ENCODE measurements around the gene PARP1.

Gene PARP1

GRCh38 chr1:226404904-226405222 lies 3.0 kb downstream of the PARP1 start:
- DNase-seq: no peak

DNA sequence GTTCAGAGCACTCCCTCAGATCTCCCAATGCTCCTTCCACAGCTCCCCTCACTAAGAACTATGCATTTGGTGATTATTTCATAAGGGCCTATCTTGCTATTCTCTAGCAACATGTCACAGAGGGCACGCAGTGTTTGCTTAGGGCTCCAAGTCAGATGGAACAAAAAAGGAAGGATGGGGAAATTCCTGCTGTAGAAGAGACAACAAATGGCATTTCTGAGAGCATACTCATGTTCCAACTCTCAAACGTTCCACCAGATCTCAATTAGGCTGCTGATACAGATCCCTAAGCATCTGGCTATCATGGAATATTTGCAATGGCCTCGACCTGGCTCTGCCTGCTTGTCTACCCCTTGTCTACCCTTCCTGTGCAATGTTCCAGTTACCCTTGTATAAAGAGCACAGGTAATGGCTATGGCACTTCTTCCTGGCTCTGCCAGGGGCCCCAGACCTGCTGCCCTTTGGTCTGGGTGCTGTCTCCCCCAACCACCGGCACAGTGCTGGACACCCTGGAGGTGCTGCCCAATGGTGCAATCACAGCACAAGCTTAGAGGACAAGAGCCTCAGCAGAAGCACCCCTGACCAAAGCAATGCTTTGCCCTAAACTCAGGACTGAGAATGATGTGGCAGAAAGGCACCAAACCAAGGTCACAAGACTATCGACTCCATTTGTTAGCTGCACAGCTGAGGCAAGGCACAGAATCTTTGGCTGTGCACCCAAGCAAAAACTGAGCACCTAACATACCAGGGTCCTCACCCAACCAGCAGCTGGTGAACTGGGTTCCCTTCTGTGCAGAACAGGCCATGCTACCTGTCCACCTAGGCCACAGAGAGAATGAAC lies 3.6 kb downstream of the PARP1 start:
- DNase-seq: no peak

- DNase-seq: no peak
Observed at GRCh38 chr1:226403201-226404034, 4.5 kb downstream of the PARP1 start.

GRCh38 chr1:226402739-226403165 lies 5.1 kb downstream of the PARP1 start:
- DNase-seq: no peak

- no peak for DNase-seq
Observed at GRCh38 chr1:226401355-226402303, 6.3 kb downstream of the PARP1 start.

DNA sequence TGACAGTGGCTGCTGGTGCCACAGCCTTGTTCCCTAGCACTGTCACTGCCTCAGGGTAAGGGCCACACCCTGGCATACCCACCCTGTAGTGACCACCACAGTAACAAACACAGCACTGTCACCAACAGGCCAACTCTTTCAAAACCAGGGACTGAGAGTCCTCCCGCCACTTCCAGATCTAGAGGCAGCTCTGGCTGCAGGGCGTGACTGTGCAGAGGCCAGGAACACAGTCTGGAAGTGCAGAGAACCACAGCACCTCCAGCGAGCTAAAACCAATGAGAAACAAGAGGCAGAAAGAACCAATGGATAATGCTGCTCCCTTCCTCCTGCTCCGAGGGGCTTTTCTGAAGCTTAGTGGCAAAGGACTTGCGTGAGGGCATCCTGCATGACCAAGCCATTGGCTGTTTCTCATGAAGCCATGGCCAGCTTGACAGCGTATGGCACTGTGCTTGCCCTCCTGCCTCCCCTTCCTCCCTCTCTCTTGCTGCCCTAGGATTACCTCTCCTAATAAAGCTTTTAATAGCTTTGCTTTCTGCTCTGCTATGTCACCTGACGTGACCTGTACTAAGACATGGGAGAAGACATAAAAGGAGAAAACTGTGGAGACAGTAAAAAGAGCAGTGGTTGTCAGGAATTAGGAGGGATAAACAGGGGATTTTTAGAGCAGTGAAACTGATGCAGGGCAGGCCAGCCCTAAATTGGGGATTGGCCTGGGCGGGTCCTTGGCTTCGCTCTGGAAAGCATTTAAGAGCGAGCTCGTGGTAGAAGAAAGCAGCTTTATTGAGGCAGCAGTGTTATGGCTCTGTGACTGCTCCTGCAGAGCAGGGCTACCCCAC lies 7.2 kb downstream of the PARP1 start:
- DNase-seq: no peak

DNA sequence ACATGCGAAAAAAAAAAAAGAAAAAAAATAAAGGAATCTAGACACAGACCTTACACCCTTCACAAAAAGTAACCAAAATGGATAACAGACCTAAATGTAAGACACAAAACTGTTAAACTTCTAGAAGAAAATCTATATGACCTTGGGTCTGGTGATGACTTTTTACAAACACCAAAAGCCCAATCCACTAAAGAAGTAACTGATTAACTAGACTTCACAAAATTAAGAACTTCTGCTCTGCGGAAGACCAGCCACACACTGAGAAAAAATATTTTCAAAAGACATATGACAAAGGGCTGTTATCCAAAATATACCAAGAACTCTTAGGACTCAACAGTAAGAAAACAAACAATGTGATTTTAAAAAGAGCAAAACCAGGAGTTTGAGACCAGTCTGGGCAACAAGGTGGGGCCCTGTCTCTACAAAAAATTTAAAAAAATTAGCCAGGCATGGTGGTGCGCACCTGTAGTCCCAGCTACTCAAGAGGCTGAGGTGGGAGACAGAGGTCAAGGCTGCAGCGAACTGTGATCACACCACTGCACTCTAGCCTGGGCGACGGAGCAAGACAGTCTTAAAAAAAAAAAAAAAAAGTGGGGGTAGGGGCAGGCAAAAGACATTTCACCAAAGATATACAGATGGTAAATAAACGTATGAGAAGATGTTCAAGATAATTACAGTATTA lies 9.8 kb downstream of the PARP1 start:
- DNase-seq: no peak

GRCh38 chr1:226397011-226397926 lies 10.6 kb downstream of the PARP1 start:
- DNase-seq: no peak

GRCh38 chr1:226395753-226396152 lies 12.1 kb downstream of the PARP1 start:
- DNase-seq: no peak

DNA sequence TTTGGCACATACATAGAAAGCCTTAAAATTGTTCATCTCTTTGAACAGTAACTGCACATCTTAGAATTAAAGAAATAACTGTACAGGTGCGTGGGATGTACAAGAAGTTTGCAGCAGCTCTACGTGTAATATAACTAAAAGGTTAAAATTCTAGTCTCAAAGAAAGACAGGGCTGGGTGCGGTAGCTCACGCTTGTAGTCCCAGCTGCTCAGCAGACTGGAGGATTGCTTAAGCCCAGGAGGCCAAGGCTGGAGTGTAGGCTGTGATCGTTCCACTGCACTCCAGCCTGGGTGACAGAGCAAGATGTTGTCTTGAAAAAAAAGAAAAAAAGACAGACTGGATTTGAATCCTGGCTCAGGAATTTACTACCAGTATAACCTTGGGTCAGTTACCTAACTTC lies 13.4 kb downstream of the PARP1 start:
- DNase-seq: no peak

- DNase-seq: no peak
Observed at GRCh38 chr1:226390681-226391080, 17.2 kb downstream of the PARP1 start.

DNA sequence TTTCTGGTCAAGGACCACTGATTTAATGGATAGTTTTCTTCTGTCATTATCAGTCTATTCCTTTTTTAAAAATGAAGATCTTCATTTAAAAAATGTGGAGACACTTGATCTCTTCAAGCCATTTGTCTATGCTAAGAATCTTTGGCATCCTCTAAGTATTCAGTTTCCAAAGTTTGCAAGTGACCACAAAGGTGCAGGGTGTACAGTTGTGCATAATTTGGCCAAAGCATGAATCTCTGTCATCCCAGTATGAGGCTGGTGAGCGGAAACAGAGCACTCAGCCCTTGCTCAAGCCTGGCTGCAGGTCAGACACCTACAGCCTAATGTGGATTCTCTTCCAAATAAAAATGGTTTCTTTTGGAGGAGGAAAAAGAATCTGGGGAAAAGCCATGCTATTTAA lies 19.8 kb downstream of the PARP1 start:
- DNase-seq: no peak

DNA sequence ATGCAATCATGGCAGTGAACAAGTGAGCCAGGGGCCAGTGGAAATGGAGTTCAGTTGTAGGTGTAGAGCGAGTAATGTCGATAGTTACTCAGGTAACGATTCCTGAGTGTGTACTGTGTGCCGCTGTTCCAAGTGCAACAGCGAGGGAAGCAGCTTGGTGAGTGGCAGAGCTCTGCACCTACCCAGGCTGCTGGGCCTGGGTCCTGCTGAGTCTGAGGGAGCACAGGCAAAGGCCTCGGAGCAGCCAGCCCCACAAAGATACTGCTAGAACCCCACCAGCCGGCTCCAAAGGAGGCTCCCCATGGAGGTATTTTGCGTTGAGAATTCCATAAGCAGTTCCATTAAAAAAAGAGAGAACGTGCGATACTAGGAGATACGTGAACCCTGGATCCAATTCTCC lies 23.2 kb downstream of the PARP1 start:
- DNase-seq: no peak

- no peak for DNase-seq
Observed at GRCh38 chr1:226384040-226384439, 23.9 kb downstream of the PARP1 start.

DNA sequence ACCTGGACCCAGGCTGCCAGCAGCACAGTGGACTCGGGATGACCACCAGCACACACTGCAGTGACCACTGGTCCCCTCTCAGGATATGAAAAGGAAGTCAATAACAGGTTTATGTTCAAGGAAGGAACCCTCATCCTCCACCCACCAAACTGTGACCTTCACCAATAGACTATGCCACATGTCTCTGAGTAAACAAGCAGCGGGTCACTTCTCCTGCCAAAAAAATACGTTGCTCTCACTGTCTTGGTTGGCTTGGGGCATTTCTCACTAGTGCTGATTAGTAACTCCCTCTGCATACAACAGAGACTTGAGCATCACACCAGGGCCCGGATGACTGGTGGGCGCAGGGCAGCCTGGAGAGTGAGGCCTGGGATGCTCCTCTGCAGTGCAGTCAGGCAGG lies 25.9 kb downstream of the PARP1 start:
- no peak for DNase-seq

- no peak for DNase-seq
Observed at GRCh38 chr1:226381226-226381998, 26.5 kb downstream of the PARP1 start.

DNA sequence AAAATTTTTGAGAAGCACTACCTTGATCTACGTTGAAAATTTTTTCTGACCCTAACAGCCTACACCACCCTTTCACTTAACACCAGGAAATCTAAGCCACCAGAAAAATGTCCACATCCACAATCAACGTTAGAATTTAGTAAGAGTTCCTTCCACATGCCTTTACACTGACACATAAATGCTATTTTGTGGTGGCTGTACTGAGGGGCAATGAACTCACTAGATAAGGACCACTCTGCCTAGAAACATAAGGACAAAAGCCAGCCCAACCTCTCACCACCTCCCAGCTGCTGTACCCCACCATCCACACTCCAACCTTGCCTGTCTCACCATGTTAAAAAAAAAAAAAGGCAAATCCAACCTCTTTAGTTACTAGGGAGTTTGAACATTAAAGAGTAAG lies 29.8 kb downstream of the PARP1 start:
- DNase-seq: no peak

GRCh38 chr1:226376300-226376699 lies 31.6 kb downstream of the PARP1 start:
- no peak for DNase-seq

DNA sequence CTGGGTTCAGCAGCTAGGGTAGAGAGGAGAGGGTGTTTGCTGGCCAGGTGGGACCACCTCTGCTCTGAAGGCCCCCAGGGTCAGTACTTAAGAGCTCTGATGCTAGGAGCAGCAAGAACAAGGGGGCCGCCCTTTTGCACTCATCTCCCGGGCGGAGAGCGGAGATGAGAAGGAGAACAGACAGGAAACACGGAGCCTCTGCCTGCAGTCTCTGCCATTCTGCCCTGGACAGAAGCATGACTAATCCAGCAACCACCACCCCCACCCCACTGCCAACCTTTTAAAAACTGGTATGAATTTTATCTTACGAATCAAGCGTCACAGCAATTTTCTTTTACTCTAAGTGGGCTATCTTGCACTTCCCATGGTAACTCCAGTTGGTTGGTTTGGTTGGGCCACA lies 34.5 kb downstream of the PARP1 start:
- DNase-seq: no peak

DNA sequence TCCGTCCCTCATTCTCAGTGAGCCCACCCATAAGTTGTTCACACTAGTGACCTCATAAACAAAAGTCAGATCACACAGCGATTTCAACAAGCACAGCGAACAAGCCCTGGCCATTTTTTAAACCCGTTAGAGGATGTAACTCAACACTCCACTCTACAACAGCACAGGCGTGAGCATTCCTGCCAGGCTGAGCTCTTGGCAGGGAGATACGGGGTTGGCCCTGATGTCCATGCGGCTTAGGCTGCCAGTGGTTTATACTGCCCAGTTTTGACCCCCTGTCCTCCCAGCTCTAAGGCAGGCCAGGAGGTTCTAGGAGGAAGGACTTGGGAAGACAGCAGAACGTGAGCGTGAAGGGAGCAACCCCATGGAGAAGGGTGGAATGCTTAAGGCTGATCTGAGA lies 35.0 kb downstream of the PARP1 start:
- no peak for DNase-seq
